Activated CD4-positive, alpha-beta T cell treated with anti-CD3 and anti-CD28 coated beads for 4 hours (primary cell): ENCODE measurements around the gene RAB21.
A peak's percentile ranks its signal among the peaks of the same experiment; 100 is the strongest.
"Not testable (repeated sequence)": the region's sequence is repeated elsewhere in the genome, so short reads cannot be mapped to it uniquely, and the experiment has no call there.

Experiments
- DNase-seq, 2 donors: peaks; one replicate each; pipeline ENCODE4 v3.0.0-alpha.2; 2020

RAB21 gene

GRCh38 chr12:71755146-71755892 is 656 bp downstream of the RAB21 start:
- DNase-seq, result peak; percentile 58 to 59

DNA sequence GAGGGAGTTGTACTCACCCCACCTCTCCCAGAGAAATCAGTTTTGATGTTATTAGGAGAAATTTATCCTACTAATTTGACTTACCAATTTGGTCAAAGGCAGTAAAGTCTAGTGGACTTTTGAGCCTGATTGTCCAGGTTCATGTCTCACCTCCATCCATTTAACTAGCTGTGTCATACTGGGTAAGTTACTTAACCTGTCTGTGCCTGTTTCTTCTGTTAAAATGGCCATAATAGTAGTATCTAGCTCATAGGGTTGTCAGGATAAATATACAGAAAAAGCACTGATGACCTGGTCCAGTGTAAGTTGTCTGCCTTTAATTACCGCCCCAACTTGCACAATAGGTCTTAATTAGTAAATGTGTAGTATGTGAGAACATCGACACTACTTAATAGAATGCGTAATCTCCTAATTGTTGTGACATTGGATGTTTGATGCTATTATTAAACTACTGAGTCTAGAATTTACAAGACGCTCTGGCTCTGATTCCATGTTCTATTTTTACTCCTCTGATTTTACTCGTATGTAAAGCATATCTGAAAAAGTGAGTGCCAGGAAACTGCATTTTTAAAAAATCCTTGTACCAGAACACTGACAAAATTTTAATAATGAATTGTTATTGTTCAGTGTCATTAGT is 1.5 kb downstream of the RAB21 start:
- no peak for DNase-seq

DNA sequence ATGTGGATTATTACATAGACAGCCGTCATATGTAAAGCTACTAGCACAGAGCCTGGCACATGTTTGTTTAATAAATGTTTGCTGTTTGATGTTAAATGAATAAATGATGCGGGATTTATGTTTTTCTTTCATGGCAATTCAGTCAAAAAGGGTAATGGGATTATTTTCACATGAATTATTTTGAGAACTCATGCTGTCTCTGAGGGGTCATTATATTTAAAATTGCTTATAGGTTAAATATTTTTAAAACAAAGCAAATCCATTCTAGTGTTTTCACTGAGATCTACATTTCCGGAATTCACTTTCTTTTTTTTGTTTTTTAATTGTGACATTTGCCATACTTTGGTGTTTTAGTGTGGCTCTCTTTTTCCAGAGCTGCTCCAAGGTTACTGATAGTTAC is 5.3 kb downstream of the RAB21 start:
- DNase-seq, result no peak

DNA sequence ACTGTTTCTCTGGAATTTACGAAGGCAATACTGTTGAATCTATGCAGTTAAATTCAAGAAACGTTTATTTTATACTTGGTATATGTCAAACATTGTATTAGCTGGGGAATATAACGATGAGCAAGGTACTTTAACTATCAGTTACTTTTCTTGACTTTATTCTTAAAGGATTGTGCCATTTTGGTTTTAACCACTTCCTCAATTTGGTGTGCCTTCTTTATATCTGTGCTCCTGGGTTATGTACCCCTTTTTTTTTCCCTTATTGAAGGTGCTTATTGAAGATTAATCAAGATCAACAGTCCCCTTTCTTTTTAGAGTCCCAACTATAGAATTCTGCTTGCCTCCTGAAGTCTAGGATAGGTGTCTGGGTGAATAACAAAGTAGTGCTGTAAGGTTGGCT is 5.8 kb downstream of the RAB21 start:
- no peak for DNase-seq

DNA sequence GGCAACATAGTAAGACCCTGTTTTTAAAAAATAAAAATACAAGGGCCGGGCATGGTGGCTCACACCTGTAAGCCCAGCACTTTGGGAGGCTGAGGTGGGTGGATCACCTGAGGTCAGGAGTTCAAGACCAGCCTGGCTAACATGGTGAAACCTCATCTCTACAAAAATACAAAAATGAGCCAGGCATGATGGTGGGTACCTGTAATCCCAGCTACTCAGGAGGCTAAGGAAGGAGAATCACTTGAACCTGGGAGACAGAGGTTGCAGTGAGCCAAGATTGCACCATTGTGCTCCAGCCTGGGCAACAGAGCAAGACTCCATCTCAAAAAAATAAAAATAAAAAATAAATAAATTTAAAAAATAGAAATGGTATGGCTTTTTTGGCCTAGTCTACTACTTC is 6.7 kb downstream of the RAB21 start:
- DNase-seq, result not testable (repeated sequence)

GRCh38 chr12:71763677-71764379 is 9.2 kb downstream of the RAB21 start:
- peak in 1 of 2 donors; percentile 10 for DNase-seq

DNA sequence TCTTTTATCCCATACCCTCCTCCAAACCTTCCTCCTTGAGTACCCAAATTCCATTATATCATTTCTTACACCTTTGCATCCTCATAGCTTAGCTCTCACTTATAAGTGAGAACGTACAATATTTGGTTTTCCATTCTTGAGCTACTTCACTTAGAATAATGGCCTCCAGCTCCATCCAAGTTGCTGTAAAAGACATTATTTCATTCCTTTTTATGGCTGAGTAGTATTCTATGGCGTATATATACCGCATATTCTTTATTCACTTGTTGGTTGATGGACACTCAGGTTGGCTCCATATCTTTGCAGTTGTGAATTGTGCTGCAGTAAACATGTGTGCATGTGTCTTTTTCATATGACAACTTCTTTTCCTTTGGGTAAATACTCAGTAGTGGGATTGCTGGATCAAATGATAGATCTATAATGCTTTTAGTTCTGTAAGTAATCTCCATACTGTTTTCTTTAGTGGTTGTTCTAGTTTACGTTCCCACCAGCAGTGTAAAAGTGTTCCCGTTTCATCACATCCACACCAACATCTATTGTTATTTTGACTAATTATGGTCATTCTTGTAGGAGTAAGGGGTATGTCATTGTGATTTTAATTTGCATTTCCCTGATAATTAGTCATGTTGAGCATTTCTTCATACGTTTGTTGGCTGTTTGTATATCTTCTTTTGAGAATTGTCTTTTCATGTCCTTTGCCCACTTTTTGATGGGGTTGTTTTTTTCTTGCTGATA is 10.1 kb downstream of the RAB21 start:
- DNase-seq, result no peak

DNA sequence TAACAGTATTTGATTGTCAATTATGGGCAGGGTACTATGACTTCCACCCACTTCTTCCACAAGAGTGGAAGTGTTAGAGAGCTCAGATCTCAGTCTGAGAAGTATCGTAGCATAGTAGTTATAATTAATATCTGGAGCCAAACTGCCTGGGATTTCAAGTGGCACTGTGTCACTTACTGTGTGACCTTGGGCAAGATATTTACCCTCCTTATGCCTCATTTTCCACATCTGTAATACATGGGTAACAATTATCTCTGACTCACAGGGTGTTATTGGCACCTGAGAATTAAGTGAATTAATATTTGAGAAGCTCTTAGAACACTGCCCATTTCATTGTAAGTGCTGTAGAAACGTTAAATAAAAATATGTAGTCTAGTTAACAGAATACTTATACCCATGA is 11.5 kb downstream of the RAB21 start:
- no peak for DNase-seq

GRCh38 chr12:71767183-71767582 is 12.5 kb downstream of the RAB21 start:
- no peak for DNase-seq

- DNase-seq, result no peak
Observed at GRCh38 chr12:71768900-71769299, 14.2 kb downstream of the RAB21 start.

DNA sequence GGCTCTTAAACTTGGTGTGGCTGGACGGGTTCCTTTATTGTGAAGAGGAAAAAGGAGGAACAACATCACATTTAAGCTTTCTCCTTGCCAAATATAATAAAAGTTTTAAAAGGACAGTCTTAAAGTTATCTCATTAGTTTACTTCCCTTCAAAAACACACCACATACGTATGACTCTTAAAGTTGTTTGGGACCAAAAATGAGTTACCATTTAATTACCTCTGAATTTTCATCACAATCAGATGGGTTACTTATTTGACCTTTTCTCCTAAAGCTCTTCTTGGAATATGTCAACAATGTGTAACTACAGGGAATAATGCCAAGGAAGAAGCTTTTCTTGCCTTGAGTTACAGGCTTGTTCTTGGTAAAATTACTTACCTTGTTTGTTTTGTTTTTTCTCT is 16.4 kb downstream of the RAB21 start:
- DNase-seq, result no peak

- no peak for DNase-seq
Observed at GRCh38 chr12:71772735-71773134, 18.1 kb downstream of the RAB21 start.

DNA sequence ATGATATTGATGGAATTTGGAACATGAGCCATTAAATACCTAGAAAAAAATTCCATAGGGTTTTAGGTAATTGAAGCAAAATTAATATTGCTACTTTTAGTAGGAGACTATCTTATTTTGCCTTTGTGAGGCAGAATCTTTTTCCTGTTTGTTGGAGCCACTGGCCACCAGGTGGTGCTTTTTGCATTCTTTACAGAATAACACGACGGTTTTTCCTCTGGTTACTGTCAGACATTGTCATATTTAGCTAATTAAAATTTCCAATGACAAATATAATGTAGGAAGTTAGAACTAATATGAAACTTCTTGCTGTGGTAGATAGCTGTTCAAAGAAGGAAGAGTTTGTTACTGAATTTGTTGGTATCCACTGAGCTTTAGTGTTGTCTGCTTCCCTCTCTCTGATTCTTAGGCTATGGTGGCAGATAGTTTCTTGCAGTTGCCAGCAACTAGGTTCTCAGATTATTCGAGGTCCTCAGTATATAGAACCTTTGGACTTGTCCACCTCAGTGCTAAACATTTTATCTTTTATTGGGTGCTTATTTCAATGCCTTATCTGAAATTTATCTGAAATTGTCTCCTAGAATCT is 25.7 kb downstream of the RAB21 start:
- DNase-seq, result peak; percentile 39 to 51

DNA sequence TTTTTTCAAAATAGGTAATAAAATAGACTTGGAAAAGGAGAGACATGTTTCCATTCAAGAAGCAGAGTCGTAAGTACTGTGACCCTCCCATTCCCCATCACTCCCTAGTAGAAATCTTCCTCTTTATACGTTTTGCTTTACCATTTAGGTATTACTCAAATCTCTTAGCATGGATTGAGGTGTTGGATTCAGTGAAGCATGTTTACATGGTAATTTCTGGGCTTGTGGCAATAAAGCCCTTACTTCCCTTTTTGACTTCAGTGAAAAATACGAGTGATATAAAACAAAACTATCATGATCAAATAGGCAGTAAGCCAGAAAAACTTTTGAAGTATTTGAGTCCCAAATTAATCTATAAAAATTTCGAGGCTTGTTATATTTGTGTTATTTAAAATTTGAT is 27.4 kb downstream of the RAB21 start:
- DNase-seq, result no peak

GRCh38 chr12:71786829-71787228 is 32.2 kb downstream of the RAB21 start:
- DNase-seq, result no peak

DNA sequence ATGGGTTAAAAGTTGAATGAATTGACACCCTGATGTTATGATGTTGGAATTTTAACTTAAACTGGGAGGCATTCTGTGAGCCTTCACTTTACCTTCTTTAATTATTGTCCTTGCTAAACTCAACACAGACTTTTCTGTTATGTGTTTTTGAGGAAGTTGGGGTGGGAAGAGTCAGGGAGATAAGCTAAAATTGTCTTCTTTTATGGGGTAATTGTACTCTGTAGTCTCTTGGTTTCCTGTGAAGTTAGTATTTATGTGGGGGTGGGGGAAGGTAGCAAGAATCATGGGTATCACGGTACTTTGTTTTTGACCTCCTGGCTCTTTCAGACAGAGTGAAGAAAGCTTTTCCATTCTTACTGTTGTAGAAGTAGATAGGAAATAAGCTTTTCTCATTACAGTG is 32.9 kb downstream of the RAB21 start:
- DNase-seq, result no peak

DNA sequence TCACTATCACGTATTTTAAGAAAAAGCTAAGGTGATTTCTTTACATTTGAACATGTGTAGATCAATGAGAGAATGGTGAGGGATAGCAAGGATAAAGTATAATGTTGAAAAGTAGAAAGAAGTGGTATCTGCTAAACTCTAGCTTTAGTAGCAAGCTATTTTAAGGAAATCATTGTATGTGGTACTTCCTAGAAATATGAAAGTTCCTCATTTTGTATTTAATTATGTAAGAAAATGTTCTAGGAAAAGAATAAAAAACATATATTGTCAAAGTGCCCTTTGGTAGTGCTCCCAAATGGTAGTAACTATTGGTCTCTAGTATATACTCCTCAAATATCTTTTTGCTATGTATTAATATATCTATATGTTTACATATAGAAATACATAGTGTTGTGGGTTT is 35.7 kb downstream of the RAB21 start:
- DNase-seq, result no peak

DNA sequence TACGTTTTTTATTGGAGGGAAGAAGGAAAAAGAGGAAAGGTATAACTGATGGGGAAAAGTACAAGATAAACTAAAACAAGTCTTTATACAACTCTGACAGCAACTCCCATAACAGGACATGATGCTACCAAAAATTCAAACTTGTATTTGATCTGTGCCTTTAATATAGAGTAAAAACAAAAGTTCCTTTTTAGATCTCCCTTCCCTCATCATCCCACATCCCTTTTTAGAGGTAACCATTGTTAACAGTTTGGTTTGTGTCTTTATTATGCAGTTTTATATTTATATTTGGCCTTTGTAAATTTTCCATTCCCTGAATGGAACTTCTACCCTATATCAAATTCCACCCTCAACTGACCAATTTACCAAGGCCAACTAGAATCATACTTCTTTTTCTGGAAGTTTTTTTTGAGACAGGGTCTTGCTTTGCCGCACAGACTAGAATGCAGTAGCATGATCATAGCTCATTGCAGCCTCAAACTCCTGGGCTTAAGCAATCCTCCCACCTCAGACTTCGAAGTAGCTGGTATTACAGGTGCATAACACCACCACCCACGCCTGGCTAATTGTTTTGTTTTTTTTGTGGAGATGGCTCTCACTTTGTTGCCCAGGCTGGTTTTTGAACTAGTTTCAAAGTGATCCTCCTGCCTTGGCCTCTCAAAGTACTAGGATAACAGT is 36.9 kb downstream of the RAB21 start:
- no peak for DNase-seq

GRCh38 chr12:71792599-71792998 is 37.9 kb downstream of the RAB21 start:
- DNase-seq, result no peak

DNA sequence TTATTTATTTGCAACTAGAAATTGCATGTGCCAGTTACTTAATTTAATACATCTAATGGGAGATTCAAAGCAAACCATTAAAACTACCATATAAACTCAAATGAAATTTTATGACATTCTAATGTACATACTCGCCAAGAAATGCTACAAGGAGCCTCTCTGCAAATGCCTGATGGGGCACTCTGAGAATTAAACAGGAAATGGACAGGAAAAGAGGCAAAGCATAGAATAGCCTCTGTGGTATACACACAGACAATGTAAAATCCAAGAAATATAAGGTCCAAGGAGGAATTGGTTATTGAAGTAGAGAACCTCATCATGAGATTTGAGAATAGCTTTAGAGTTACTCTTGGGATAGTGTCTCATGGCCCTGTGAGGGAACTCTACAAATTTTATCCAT is 41.2 kb downstream of the RAB21 start:
- no peak for DNase-seq

DNA sequence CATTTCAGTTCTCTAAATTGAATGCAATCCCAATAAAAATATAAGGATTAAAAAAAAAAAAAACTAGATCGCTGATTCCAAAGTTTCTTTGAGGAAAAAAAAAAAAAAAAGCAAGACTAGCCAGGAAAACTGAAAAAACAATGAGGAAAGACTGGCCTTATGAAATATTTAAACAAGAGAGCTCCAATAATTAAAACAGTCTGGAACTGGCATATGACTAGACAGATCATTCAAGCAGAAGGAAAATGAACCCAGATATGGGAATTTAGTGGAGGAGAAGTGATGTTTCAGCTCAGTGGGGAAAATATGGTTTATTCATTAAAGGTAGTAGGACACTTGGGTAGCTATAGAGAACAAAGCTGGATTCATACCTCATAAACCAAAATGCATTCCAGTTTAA is 42.9 kb downstream of the RAB21 start:
- DNase-seq, result no peak

DNA sequence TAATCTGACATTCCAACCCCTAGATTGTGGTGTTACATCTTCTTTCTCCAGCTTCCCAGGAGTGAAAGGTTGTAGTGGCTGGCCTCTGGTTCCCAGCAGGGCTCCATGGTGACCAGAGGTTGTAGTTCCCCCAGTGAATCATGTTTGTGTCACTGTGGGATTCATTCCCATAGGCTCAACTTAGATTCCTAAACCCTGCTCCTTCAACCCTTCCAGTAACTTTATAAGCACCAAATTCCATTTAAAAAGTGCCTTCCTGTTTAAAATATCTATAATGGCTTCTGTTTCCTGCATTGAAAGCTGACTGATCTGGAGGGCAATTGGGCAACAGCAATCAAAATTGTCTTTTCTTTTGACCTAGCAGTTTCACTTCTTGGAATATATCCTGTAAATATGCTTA is 44.4 kb downstream of the RAB21 start:
- no peak for DNase-seq

- DNase-seq, result no peak
Observed at GRCh38 chr12:71800177-71800576, 45.5 kb downstream of the RAB21 start.
